HG02852 (cell line): ENCODE results near the gene HELLS.
A peak's percentile ranks its signal among the peaks of the same experiment; 100 is the strongest.
"Not testable (repeated sequence)": the region's sequence is repeated elsewhere in the genome, so short reads cannot be mapped to it uniquely, and the experiment has no call there.

Experiments used
- ATAC-seq: cut with Tn5 transposase; IDR thresholded peaks from one replicate; pipeline ENCODE4 v1.9.1; 2021; ENCODE audit warnings: mild to moderate bottlenecking, moderate library complexity; ENCODE audit not compliant: unreplicated experiment

Gene HELLS

DNA sequence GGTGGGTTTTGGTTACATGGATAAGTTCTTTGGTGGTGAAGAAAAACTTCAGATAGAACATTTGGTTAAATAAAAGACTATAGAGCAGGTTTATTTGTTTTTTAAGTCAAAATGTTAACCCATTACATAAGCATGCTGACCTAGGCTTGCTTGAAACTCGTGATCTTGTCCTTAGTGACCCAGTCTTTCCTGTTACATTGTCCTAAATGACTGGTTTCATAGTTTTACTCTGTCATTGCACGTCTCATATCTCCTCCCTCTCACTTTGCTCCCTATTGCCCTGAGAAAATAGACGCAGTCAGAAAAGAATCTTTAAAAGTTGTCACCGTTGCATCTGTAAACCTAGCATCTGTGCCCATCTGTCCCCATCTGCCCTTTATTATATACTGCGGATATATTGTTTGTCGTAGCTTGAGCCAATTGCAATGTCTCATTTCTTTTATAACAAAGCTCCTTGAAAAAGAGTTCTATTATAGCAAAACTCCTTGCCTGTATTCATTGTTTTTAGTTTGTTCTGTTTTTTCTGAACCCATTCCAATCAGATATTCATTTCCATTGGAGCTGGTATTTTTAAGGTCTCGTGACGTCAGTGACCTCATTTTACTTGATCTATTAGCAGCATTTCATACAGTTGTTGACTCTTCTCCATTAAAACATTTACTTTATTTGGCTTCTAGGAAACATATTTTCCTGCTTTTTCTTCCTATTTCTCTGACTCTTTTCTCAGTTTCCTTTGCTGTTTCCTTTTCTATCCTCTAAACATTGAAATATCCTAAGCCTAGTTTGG is 57.3 kb downstream of the HELLS start:
- no peak for ATAC-seq

DNA sequence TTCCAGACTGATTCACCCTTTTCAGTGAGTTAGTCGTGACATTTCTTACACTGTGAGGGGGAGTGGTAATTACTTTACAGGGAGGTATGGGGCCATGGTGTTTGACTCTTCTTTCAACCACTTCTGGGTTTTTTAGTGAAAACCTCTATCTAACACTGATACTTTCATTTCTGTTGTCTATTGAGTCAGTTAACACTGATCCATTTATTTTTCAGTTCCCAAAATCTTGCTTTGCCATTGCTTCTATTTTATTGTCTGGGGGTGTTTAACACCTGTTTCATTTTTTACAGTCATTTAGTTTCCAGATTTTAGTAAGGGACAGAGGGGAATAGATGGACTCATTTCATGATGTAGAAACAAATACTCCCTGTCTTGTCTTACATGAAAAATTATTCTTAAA is 61.5 kb downstream of the HELLS start:
- ATAC-seq, result peak; percentile 89

DNA sequence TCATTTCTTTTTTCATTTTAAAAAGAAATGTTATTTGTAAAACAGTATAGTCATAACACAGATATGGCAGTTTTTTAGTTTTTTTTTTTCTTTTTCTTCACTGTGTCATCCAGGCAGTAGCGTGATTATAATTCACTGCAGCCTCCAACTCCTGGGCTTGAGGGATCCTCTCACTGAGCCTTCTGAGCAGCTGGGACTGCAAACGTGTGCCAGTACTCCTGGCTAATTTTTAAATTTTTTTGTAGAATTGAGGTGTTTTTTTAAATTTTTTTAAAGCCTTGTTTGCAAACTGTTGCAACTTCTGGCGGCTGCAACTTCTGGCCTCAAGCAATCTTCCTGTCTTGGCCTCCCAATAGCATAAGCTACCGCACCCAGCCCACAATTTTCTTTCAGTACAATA is 63.0 kb downstream of the HELLS start:
- ATAC-seq, result no peak

DNA sequence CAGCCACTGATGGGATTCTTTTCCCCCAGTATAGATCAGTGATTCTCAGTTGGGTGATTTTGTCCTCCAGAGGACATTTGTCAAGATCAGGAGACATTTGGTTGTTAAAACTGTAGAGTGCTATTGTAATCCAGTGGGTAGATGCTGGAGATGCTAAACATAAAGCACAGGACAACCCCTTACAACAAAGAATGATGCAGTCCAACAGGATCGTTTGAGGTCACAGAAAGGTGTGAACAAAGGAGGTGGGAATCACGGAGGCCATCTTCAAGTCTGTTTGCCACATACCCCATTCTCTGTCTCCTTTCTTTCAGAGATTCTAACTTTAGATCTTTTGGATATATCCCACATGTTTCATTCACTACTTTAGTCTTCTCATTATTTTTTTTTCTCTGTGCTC is 69.0 kb downstream of the HELLS start:
- no peak for ATAC-seq

DNA sequence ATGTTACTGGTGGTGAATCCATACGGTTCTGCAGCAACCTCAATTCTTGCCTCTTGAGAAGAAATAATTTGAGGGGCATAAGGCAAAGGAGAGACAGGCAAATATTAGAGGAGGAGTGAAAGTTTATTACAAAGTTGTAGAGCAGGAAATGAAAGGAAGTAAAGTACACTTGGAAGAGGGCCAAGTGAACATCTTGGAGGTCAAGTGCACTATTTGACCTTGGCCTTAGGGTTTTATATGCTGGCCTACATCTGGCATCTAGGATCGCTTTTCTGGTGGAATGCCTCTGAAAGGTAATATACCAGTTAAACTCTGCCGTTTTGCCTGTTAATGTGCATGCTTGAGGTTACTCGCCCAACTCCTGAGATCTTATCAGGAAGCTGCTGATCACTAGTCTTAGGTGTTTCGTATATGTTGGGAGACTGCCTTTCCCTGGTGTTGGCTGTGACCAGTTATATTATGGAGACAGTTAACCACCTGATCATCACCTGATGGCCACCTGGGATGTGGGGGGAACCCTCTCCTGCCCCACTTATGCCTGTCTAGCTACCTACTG is 71.9 kb downstream of the HELLS start:
- no peak for ATAC-seq

DNA sequence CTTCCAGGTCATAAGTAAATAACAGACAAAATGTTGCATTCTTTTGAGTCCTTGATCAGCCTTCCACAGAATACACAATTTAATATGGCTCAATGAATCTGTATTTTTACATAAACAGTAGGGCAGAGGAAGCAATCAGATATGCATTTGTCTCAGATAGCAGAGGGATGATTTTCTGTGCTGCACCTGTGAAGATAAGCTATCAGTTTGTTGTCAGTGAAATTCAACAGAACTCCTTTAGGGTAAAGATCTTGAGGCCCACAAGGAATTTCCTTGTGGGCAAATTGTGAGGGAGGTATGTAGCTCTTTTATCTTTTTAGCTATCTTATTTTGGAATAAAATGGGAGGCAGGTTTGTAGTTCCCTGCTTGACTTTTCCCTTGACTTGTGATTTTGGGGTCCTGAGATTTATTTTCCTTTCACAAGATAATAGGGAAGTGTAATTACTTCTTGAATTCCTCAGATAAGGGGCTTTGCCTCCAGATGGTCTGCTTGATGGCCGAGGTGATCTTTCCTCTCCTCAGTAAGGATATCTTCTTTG is 77.1 kb downstream of the HELLS start:
- ATAC-seq, result no peak

DNA sequence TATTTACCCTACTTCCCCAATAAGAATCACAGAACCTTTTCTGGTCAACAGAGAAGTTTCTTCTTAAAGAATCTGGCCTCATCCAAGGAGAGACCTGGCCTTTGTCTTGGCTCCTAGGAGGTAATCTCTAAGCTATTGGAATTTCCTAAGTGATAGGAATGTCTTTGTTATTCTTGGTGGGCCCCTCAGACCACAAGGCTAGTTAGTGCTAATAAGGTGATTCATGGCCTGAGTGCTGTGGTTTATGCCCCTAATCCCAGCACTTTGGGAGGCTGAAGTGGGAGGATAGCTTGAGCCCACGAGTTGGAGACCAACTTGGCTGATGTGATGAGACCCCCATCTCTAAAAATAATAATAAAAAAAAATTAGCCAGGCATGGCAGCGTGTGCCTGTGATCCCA is 78.0 kb downstream of the HELLS start:
- ATAC-seq, result no peak

DNA sequence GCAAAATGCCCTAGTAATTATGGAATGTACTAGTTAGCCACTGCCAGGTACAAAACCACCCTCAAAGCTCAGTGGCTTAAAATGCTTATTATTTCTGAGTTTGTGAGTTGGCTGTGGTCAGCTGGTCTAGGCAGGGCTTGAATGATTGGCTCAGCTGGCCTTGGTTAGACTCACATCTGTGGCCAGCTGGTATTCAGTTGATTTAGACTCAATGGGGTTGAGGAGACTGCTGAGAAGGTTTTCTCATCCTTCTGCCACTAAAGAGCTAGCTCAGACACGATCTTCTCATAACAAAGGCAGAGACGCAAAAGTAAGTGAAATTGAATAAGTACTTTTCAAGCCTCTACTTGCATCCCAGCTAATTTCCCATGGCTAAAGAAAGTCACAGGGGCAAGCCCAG is 80.9 kb downstream of the HELLS start:
- no peak for ATAC-seq

DNA sequence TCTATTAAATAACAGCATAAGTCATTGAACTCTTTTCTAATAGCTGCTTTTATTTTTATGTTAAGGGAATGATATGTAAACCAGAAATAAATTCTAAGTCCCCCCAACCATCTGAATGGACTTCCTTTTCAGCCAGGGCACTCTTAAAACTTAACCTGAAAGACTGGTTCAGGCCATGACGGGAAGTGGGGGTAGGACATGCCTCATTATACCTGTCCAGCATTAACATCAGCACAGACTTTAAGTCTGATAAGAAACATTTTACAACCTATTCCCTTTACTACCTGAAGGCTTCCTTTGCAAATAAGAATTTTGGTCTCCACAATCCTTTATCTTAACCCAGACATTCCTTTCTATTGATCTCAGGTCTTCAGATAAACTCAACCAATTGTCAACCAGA is 81.9 kb downstream of the HELLS start:
- ATAC-seq, result no peak

DNA sequence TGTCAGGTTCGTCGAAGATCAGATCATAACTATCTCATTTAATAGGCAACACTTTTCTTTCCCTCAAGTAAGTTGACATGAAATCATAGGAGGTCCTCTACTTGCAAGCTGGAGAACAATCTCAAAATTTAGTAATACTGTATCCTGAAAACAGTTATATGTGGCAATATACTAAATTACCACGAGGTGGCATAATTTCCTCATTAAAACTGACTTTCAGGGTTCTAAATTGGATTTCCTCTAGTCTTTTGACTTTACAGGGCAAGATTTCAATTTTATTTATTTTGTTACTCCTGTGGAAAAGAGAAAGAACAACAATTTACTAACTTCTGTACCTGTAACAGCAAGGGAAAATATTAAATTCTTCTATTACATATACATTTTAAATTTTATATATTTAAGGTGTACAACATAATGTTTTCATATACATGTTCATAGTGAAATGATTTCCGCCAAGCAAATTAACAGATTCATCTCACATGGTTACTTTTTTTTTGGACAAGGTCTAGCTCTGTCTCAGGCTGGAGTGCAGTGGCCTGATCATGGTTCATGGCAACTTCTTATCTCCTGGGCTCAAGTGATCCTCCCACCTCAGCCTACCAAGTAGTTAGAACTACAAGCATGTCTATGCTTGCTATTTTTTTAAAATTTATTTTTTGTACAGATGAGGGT is 84.6 kb downstream of the HELLS start:
- no peak for ATAC-seq

DNA sequence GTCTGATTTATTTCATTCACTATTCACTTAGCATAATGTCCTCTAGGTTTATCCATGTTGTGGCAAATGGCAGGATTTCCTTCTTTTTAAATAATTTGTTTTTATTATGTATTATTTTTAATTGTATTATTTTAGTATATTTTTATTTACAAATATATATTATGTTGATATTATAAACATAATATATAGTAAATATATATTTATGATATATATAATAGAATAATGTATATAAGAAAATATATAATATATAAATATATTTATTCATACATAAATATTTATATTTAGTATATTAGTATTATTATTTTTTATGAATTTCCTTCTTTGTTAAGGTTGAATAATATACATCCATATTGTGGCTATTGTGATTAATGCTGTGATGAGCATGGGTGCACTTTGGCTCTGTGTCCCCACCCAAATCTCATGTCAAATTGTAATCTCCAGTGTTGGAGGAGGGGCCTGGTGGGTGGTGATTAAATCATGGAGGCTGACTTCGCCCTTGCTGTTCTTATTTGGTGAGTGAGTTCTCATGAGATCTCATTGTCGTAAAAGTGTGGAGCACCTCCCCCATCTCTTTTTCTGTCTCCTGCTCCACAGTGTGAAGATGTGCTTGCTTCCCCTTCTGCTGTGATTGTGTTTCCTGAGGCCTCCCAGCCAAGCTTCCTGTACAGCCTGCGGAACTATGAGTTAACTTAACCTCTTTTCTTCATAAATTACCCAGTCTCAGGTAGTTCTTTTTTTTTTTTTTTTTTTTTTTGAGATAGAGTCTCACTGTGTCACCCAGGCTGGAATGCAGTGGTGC is 85.7 kb downstream of the HELLS start:
- no peak for ATAC-seq

DNA sequence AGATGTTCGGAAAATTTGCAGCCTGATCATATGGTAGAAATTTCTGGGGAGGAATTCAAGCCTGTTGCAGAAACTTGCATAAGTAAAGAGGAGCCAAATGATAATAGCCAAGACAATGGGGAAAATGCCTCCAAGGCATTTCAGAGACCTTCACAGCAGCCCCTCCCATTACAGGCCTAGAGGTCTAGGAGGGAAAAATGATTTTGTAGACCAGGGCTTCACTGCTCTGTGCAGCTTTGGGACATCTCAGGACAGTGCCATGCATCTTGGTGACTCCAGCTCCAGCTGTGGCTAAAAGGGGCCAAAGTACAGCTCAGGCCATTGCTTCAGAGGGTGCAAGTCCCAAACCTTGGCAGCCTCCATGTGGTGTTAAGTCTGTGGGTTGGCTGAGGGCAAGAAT is 87.4 kb downstream of the HELLS start:
- ATAC-seq, result no peak

DNA sequence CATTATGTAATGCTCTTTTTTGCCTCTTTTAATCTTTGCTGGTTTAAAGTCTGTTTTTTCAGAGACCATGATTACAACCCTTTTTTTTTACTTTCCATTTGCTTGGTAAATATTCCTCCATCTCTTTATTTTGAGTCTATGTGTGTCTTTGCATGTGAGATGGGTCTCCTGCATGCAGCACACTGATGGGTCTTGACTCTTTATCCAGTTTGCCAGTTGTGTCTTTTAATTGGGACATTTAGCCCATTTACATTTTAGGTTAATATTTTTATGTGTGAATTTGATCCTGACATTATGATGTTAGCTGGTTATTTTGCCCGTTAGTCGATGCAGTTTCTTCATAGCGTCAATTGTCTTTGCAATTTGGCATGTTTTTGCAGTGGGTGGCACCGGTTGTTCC is 92.5 kb downstream of the HELLS start:
- ATAC-seq, result not testable (repeated sequence)

DNA sequence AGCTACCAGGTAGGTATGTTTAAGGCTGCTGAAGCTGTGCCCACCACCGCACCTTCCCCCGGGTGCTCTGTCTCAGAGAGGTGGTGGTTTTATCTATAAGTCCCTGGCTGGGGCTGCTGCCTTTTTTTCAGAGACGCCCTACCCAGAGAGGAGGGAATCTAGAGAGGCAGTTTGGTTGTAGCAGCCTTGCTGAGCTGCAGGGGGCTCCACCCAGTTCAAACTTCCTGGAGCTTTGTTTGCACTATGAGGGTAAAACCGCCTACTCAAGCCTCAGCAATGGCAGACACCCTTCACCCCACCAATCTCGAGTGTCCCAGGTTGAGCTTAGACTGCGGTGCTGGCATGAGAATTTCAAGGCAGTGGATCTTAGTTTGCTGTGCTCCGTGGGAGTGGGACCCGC is 94.3 kb downstream of the HELLS start:
- ATAC-seq, result no peak

DNA sequence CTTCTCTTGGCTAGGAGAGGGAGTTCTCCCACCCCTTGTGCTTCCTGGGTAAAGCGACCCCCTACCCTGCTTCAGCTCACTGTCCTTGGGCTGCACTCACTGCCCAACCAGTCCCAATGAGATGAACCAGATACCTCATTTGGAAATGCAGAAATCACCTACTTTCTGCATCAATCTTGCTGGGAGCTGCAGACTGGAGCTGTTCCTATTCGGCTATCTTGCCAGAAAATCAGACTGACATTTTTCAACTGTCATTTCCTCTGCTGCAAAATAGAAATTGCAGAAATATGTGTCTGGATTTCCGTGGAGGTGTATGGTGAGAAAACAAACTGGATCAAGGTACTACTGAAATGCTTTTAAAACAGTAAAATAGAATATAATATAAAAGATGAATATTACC is 95.0 kb downstream of the HELLS start:
- no peak for ATAC-seq

DNA sequence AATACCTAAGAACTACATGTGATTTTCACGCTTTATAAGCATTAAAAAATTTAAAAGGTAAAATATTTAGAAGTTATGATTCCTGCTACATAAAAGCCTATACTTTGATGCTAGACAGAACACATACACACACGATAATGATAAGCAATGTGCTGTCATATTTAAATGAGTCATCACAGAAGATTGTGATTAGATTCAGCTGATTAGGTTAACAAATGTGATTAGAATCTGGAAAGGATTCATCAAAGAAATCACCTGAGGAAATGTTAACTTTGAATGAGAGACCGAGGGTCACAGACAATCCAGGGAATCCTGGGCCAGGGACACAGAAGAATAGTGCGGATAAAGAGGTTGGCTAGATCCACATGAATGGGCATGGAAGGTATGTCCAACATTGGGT is 95.9 kb downstream of the HELLS start:
- no peak for ATAC-seq

DNA sequence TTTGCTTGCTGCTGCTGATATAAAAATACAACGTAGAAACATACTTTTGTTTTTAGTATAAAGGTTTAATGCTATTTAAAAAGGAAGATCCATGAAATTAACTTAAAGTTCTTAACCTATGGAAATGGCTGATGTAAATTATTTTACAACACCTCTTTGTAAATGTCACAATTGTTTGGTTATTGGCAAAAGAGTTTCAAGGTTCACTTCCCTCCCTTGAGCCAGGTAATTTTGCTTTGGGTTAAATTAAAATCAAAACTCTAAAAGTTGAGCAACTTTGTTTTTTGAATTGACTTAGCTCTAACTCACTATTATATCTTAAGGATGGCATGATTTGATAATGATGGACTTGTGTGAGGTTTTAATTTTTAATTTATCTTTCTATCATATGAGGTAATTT is 98.8 kb downstream of the HELLS start:
- ATAC-seq, result no peak

DNA sequence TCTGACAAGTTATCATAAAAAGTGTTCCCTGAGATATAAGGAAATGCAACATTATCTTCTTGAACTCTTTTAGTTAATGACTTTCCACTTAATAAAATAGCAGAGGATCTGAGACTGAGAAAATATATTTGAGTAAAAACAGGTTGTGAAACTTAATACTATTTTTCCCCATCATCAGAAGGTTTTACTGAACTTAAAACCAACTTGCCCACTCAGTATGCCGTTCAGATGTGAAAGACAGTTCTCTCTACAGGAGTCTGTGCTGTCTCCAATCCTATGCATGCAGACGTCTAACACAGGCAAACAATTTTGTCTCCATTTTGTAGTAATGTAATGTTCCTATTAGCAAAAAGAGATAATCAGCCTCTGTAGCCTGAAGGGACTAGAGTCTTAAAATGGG is 99.7 kb downstream of the HELLS start:
- ATAC-seq, result peak; percentile 83
